D721Med (cell line): Measurements from ENCODE around the gene TSPAN5.

ENCODE experiments used
- DNase-seq: peaks from one replicate; pipeline ENCODE4 v3.0.0; 2011; ENCODE audit warnings: low spot score; ENCODE audit not compliant: insufficient read length
- FAIRE-seq: peaks from 2 replicates; lab custom pipeline; 2011; peaks lifted over from hg19 to GRCh38; lab: Jason Lieb, UNC
- TF ChIP-seq, protein P1 (sequence below): IDR thresholded peaks from 2 replicates; pipeline ENCODE4 v1.5.1; 2012; ENCODE audit warnings: mild to moderate bottlenecking, control low read depth; ENCODE audit not compliant: insufficient read depth; ENCODE audit errors: missing control alignments

The TSPAN5 gene

DNA sequence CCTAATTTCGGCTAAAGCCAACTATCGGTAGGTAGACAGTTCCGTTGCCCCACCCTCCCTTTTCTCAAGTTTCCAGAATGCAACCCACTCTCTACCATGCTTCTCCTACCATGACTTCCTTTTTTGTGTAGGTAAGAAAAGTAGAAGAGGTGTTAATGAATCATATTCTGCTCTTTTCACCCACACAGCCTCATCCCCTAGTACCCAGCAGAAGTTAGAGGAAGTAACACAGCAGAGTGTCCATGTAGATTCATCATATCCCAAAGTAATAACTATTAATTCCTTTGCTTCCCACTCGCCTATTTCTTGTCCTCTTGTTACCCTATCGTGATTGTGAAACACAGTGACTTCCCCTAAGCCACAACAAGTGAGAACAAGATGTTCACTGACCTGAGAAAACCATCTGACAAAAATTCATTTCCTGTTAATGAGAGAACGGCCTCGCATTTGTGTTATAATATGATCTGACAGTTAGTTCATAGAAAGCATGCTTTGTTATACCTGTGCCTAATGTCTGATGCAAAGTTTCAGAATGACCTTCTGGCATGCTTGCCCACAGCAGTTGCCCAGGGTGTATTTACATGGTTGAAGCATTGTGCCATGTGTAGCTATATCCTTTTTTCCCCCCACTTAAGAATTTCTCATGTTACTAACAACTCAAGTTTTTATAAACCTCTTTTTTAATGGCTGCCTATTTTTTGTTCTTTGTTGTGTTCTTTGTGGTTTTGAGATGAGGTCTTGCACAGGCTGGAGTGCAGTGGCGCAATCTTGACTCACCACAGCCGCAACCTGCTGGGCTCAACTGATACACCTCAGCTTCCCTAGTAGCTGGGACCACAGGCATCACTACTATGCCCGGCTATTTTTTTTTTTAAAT is 211.7 kb downstream of the TSPAN5 start:
- DNase-seq (no peak), FAIRE-seq (no peak)
- TF ChIP-seq, protein P1, sequence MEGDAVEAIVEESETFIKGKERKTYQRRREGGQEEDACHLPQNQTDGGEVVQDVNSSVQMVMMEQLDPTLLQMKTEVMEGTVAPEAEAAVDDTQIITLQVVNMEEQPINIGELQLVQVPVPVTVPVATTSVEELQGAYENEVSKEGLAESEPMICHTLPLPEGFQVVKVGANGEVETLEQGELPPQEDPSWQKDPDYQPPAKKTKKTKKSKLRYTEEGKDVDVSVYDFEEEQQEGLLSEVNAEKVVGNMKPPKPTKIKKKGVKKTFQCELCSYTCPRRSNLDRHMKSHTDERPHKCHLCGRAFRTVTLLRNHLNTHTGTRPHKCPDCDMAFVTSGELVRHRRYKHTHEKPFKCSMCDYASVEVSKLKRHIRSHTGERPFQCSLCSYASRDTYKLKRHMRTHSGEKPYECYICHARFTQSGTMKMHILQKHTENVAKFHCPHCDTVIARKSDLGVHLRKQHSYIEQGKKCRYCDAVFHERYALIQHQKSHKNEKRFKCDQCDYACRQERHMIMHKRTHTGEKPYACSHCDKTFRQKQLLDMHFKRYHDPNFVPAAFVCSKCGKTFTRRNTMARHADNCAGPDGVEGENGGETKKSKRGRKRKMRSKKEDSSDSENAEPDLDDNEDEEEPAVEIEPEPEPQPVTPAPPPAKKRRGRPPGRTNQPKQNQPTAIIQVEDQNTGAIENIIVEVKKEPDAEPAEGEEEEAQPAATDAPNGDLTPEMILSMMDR, result no peak

DNA sequence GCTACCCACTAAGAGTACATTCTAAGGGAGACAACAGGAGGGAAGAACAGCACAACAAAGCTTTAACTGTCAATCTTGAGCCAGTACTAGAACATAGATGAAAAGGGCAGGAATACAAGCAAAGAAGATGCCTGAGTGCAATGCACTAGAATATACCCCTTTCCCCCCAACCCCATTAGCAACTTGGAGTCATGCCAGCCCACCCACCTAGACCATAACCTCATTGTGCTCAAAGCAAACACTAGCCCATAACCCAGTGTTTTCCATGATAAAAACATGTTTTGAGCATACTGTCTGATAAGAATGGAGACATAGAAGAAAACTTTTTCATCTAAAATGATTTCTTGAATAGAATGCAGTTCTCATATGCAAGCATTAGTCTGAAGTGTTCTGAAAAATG is 214.0 kb downstream of the TSPAN5 start:
- no peak for DNase-seq
- TF ChIP-seq, protein P1, result no peak
- FAIRE-seq, result no peak

DNA sequence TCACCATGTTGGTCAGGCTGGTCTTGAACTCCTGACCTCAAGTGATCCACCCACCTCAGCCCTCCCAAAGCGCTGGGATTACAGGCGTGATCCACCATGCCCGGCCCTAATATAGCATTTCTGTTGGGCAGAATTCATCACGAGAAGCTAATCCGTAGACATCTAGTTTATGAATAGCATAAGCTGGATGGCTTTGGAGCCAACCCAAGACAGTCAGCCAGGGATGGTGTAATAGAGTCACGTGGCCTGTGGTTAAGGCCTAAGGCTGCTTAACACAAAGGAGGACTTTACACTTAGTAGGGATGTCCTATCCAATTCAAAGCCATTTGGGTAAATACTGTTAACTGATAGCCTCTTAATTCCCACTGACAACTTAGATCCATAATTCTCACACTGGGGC is 223.6 kb downstream of the TSPAN5 start:
- TF ChIP-seq, protein P1, result no peak
- DNase-seq, result no peak
- FAIRE-seq, result no peak

DNA sequence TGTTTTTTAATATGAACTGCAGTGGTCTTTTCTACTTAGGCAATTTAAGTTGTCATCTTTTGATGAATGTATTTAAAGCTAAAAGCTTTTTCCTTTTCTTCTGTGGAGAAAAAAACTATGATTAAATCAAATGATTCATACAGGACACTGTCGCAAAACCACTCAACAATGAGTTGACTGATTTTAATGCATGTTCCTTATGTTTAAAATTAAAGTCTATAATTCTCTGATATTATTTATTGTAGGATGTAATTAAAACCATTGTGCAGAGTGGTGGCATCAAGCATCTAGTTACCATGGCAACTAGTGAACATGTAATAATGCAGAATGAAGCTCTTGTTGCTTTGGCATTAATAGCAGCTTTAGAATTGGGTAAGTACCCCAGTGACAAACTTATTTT is 224.7 kb downstream of the TSPAN5 start:
- DNase-seq, result no peak

DNA sequence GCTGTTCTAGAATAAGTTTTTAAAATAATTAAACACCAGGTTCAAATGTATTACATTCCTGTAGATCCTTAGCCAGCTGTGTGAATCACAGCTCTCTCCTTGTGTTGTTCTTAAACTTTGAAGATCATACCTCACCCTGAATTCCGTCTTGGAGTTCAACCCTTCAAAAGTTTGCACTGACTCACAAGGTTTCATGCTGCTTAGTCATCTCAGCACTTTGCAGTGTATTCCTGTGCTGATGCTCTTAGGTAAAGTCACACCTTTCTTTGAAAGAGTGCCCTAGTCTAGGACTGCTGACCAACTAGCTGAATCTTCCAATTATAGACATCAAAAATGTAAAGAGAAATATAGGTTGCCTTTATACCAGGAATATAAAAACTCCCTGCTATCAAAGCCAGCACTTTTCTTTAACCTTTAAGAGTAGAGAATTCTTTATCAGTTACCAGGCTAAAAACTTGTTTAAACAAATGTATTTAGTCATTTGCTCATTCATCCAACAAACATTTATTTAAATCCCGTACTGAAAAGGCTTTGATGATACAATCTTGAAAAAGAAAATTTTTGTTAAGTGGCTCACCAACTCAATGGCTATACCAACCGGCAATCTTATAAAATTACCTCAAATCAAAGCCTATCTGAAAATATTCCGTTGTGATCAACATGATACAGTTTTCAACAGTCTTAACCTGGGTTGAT is 227.6 kb downstream of the TSPAN5 start:
- no peak for FAIRE-seq
- TF ChIP-seq, protein P1, result no peak
- DNase-seq, result no peak

More for the DNA sequence above, 224.7 kb downstream of the TSPAN5 start:
- TF ChIP-seq, protein P1, result no peak
- FAIRE-seq, result no peak

DNA sequence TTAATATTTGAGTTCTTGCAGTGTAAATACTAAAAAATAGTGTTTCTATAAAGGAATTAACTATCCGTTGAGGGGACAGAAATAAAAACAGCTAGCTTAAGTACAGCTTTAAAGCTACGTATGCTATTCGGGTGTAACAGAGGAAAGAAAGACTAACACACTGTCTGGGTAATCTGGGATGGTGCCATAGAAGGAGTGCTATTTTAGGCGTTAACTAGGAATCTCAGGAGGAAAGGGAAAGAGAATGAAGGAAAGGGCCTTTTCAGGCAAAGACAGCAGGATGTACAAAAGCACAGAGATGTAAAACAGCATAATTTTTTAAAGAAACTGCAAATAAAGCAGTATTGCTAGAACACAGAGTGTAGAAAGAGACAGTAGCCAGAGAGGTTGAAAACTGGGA is 235.4 kb downstream of the TSPAN5 start:
- TF ChIP-seq, protein P1, result no peak
- DNase-seq (no peak), FAIRE-seq (no peak)
